HCT116 (cell line): ENCODE data around the gene FGF16. TPM values are rescaled to one million over a fixed set of nuclear protein-coding genes. Genes with fewer than 3 reads are reported as not detected.

Experiments
- ATAC-seq: fragments of 200-7000 bp; cut with Tn5 transposase; 2 replicates; pipeline ENCODE4 v1.9.1; 2020; ENCODE audit warnings: mild to moderate bottlenecking, moderate library complexity
- BruUV-seq: library from RNA; stranded (reverse); fragments of 400-500 nt; replicated peaks from 2 replicates; lab custom pipeline; 2021; lab: Mats Ljungman, UMichigan
- CTCF ChIA-PET: fragments of 300-600 bp; sonication (Branson Sonifier 250); formaldehyde crosslinking; loops from one replicate; lab custom pipeline; 2021; ENCODE audit warnings: antibody characterized with exemption; lab: Charles Lee
- POLR2A ChIA-PET: fragments of 300-600, 350-600 bp; sonication (Branson Sonifier 250); formaldehyde crosslinking; loops from one replicate; lab custom pipeline; 2021; ENCODE audit warnings: antibody characterized with exemption; lab: Charles Lee
- RAD21 ChIA-PET, 2 experiments: fragments of 300-600 bp; sonication (Branson Sonifier 250); formaldehyde crosslinking; loops; one replicate each; lab custom pipeline; 2023; ENCODE audit warnings: low total read pairs in 2 of 2; ENCODE audit not compliant: uncharacterized antibody in 2 of 2, unreplicated experiment in 2 of 2, low non-redundant PET in 1 of 2; lab: Charles Lee
- DNase-seq: peaks from one replicate; pipeline ENCODE4 v3.0.0-alpha.2; 2010; ENCODE audit warnings: low read depth, low spot score
- H2AFZ ChIP-seq: fragments of 200-600 bp; shearing (Covaris generic), sonication (generic); 2 replicates; pipeline ENCODE4 v1.6.1; 2017; ENCODE audit warnings: low read depth, mixed run types, mixed read lengths, antibody characterized with exemption, low read length; ENCODE audit not compliant: poor library complexity, severe bottlenecking
- H3K27ac ChIP-seq: 2 replicates; pipeline ENCODE4 v1.5.1; 2012; ENCODE audit warnings: low read depth, low read length
- H3K27me3 ChIP-seq: fragments of 200-600 bp; sonication (generic); 2 replicates; pipeline ENCODE4 v1.6.1; 2016; ENCODE audit warnings: mixed run types, low read length, mixed read lengths; ENCODE audit not compliant: insufficient read depth
- H3K36me3 ChIP-seq, 2 experiments: fragments of 200-500 bp in 1 of 2; fragments of 200-600 bp in 1 of 2; sonication (Bioruptor generic) in 1 of 2; sonication (generic) in 1 of 2; 2 replicates each; pipeline versions ENCODE4 v1.5.1 to v1.6.1; 2014 to 2016; ENCODE audit warnings: low read length in 2 of 2, inconsistent platforms in 1 of 2, mixed read lengths in 1 of 2, mixed run types in 1 of 2; ENCODE audit not compliant: insufficient read depth in 2 of 2, control insufficient read depth in 1 of 2
- H3K4me1 ChIP-seq, 2 experiments: fragments of 200-600 bp in 1 of 2; sonication (generic) in 1 of 2; 2 replicates each; pipeline versions ENCODE4 v1.5.1 to v1.6.1; 2012 to 2017; ENCODE audit warnings: low read length in 2 of 2, inconsistent platforms in 1 of 2, mild to moderate bottlenecking in 1 of 2, mixed read lengths in 1 of 2, mixed run types in 1 of 2, moderate library complexity in 1 of 2; ENCODE audit not compliant: insufficient read depth in 2 of 2, control insufficient read depth in 1 of 2
- H3K4me2 ChIP-seq: fragments of 200-600 bp; sonication (generic); 2 replicates; pipeline ENCODE4 v1.6.1; 2017; ENCODE audit warnings: mixed run types, low read length, mixed read lengths
- H3K4me3 ChIP-seq, 2 experiments: fragments of 200-600 bp in 1 of 2; sonication (generic) in 1 of 2; replicated peaks in 1 of 2; 2 replicates each; pipeline ENCODE4 v1.5.1; 2011 to 2016; ENCODE audit warnings: low read length in 2 of 2, control low read depth in 1 of 2, low read depth in 1 of 2, mild to moderate bottlenecking in 1 of 2, mixed read lengths in 1 of 2, mixed run types in 1 of 2
- H3K79me2 ChIP-seq: fragments of 200-600 bp; sonication (generic); 2 replicates; pipeline ENCODE4 v1.6.1; 2017; ENCODE audit warnings: mild to moderate bottlenecking, mixed run types, low read length, moderate library complexity, mixed read lengths; ENCODE audit not compliant: insufficient read depth
- H3K9ac ChIP-seq: fragments of 200-600 bp; sonication (generic); 2 replicates; pipeline ENCODE4 v1.6.1; 2016; ENCODE audit warnings: low read length, mixed read lengths
- H3K9me2 ChIP-seq: fragments of 200-600 bp; sonication (generic), shearing (Covaris generic); 2 replicates; pipeline ENCODE4 v1.6.1; 2017; ENCODE audit warnings: mixed run types, mild to moderate bottlenecking, moderate library complexity; ENCODE audit not compliant: insufficient read depth
- H3K9me3 ChIP-seq, 2 experiments: fragments of 200-500 bp in 1 of 2; fragments of 200-600 bp in 1 of 2; sonication (Bioruptor generic) in 1 of 2; sonication (generic) in 1 of 2; 2 replicates each; pipeline ENCODE4 v1.6.1; 2014 to 2017; ENCODE audit warnings: low read length in 2 of 2, mixed read lengths in 2 of 2, inconsistent platforms in 1 of 2, low read depth in 1 of 2, mild to moderate bottlenecking in 1 of 2, mixed run types in 1 of 2, moderate library complexity in 1 of 2; ENCODE audit not compliant: control insufficient read depth in 1 of 2, insufficient read depth in 1 of 2
- H4K20me1 ChIP-seq: fragments of 200-600 bp; sonication (generic), shearing (Covaris generic); 2 replicates; pipeline ENCODE4 v1.6.1; 2017; ENCODE audit warnings: mixed run types, mild to moderate bottlenecking, moderate library complexity; ENCODE audit not compliant: insufficient read depth
- CEBPB ChIP-seq: IDR thresholded peaks from 2 replicates; pipeline ENCODE4 v1.6.1; 2012; ENCODE audit warnings: low read depth
- ELF1 ChIP-seq: IDR thresholded peaks from 2 replicates; pipeline ENCODE4 v1.6.1; 2012; ENCODE audit warnings: low read depth, borderline replicate concordance
- JUND ChIP-seq: IDR thresholded peaks from 2 replicates; pipeline ENCODE4 v1.6.1; 2012
- POLR2A ChIP-seq: IDR thresholded peaks from 2 replicates; pipeline ENCODE4 v1.7.0; 2011; ENCODE audit warnings: borderline replicate concordance; ENCODE audit not compliant: insufficient read depth, insufficient read length; ENCODE audit errors: extremely low read depth
- POLR2AphosphoS5 ChIP-seq: IDR thresholded peaks from 2 replicates; pipeline ENCODE4 v1.6.1; 2011; ENCODE audit warnings: mild to moderate bottlenecking, low read depth, low read length, moderate library complexity
- RAD21 ChIP-seq: IDR thresholded peaks from 2 replicates; pipeline ENCODE4 v1.6.1; 2012; ENCODE audit warnings: low read depth, mild to moderate bottlenecking
- SIN3A ChIP-seq: IDR thresholded peaks from 2 replicates; pipeline ENCODE4 v1.6.1; 2012; ENCODE audit warnings: low read depth
- SRF ChIP-seq: IDR thresholded peaks from 2 replicates; pipeline ENCODE4 v1.6.1; 2012; ENCODE audit warnings: low read depth
- ZNF274 ChIP-seq: fragments of 200-500 bp; sonication (Bioruptor generic); IDR thresholded peaks from 2 replicates; pipeline ENCODE4 v1.6.1; 2014; ENCODE audit warnings: mild to moderate bottlenecking, low read depth, low read length, inconsistent platforms
- intact Hi-C: fragments of 100-400 bp; cut with micrococcal nuclease; formaldehyde crosslinking; loops from 2 replicates; pipeline ENCODE4 v1.10.0; 2022
- total RNA-seq: library from RNA; stranded (reverse); gene quantifications from one replicate; pipeline ENCODE4 v1.2.1, GENCODE V29; 2021; ENCODE audit not compliant: unreplicated experiment
- TF ChIP-seq, protein P1 (sequence below): IDR thresholded peaks from 2 replicates; pipeline ENCODE4 v1.6.1; 2012
- TF ChIP-seq, protein P2 (sequence below), 3 experiments: fragments of 200-600 bp in 1 of 3; sonication (generic) in 1 of 3; IDR thresholded peaks in 2 of 3; conservative IDR thresholded peaks in 1 of 3; 2 replicates each; pipeline ENCODE4 v1.5.1; 2012 to 2017; ENCODE audit warnings: low read depth in 2 of 3, low read length in 2 of 3, antibody characterized with exemption in 1 of 3, borderline replicate concordance in 1 of 3, control low read depth in 1 of 3, mild to moderate bottlenecking in 1 of 3, mixed read lengths in 1 of 3, mixed run types in 1 of 3, moderate library complexity in 1 of 3; ENCODE audit not compliant: insufficient read depth in 1 of 3
- TF ChIP-seq, protein P3 (sequence below): IDR thresholded peaks from 2 replicates; pipeline ENCODE4 v1.6.1; 2012; ENCODE audit warnings: low read depth

Gene FGF16
- total RNA-seq, 1 experiment from 2014 or later, result not detected

DNA sequence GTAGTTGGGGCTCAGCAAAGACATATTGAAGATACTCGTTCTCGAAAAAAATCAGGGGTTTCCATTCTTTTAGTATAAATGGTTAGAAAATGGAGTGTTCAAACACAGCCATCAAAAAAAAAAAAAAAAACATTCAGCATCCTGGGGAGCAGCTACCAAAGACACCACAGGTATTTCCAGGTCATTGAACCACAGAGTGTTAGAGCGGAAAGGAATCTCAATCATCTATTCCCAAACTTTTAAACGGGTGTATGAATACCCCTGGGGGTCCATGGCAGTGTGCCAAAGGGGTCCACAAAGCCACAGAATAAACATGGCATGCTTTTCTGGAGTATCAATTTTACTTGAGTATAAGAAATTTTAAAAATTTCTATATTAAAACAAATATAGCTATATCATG, 6.9 kb upstream of the FGF16 start:
- Histone ChIP-seq H4K20me1 (no peaks in the 10 kb centered on the region), H3K27me3 (no peaks in the 10 kb centered on the region), H3K4me2 (no peak overlapping the region), H3K27ac (no peak overlapping the region), H3K9me2 (no peaks in the 10 kb centered on the region), H3K4me3 (no peak overlapping the region), H3K4me1 (peaks cover 3 to 10% of the 10 kb centered on the region in 2 experiments; a peak in 2 of 4 replicates), H2AFZ (no peak overlapping the region), H3K36me3 (no peaks in the 10 kb centered on the region), H3K9ac (no peak overlapping the region), H3K79me2 (no peaks in the 10 kb centered on the region), H3K9me3 (no peaks in the 10 kb centered on the region)
- no TSS peak for BruUV-seq
- ChIA-PET POLR2A (no interaction called here), RAD21 (no interaction called here), CTCF (no interaction called here)
- ATAC-seq, result no peak
- no peak for TF ChIP-seq POLR2A
- DNase-seq, result no peak
- intact Hi-C loops, result no loop called here

DNA sequence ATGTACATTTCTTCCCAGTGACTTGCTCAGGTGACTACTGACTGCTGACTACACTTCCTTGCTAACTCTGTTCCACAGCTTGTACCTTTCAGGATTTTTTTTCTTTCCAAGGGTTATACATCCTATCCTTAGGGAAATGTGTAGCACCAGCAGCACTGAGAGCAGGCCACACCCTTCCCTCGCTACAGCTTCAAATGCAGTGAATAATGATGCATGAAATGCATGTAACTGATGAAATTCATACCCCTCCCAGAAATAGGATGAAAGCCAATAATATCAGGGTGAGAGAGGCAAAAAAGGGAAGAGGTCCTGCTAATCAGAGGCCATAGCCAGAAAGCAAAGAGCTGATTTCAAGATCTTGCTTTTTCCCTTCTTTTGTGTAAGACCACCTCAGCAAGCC, 6.2 kb upstream of the FGF16 start:
- CTCF ChIA-PET, result no interaction called here
- RAD21 ChIA-PET, result no interaction called here
- Histone ChIP-seq H2AFZ (no peak overlapping the region), H4K20me1 (no peaks in the 10 kb centered on the region), H3K4me2 (no peak overlapping the region), H3K9ac (no peak overlapping the region), H3K36me3 (no peaks in the 10 kb centered on the region), H3K79me2 (no peaks in the 10 kb centered on the region), H3K9me3 (no peaks in the 10 kb centered on the region), H3K9me2 (no peaks in the 10 kb centered on the region), H3K4me3 (no peak overlapping the region), H3K27me3 (no peaks in the 10 kb centered on the region), H3K27ac (no peak overlapping the region), H3K4me1 (peaks cover 3 to 10% of the 10 kb centered on the region in 2 experiments; a peak in 2 of 4 replicates)
- DNase-seq (no peak), ATAC-seq (no peak)
- intact Hi-C loops, result no loop called here
- BruUV-seq, result no TSS peak
- POLR2A ChIA-PET, result no interaction called here
- TF ChIP-seq SRF (no peak), CEBPB (no peak), POLR2AphosphoS5 (no peak), JUND (no peak), SIN3A (no peak), POLR2A (no peak), ELF1 (no peak), RAD21 (no peak), ZNF274 (no peak)
- TF ChIP-seq, protein P1, sequence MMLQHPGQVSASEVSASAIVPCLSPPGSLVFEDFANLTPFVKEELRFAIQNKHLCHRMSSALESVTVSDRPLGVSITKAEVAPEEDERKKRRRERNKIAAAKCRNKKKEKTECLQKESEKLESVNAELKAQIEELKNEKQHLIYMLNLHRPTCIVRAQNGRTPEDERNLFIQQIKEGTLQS, result no peak
- TF ChIP-seq, protein P2, sequence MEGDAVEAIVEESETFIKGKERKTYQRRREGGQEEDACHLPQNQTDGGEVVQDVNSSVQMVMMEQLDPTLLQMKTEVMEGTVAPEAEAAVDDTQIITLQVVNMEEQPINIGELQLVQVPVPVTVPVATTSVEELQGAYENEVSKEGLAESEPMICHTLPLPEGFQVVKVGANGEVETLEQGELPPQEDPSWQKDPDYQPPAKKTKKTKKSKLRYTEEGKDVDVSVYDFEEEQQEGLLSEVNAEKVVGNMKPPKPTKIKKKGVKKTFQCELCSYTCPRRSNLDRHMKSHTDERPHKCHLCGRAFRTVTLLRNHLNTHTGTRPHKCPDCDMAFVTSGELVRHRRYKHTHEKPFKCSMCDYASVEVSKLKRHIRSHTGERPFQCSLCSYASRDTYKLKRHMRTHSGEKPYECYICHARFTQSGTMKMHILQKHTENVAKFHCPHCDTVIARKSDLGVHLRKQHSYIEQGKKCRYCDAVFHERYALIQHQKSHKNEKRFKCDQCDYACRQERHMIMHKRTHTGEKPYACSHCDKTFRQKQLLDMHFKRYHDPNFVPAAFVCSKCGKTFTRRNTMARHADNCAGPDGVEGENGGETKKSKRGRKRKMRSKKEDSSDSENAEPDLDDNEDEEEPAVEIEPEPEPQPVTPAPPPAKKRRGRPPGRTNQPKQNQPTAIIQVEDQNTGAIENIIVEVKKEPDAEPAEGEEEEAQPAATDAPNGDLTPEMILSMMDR (IDR thresholded peaks at IDR 0.05 in 2 of 3, conservative IDR thresholded peaks at IDR 0.05 in 1 of 3; ENCODE audit: borderline replicate concordance in 1 of 3, insufficient read depth in 1 of 3, low read depth in 2 of 3, low read length in 2 of 3), result no peak
- TF ChIP-seq, protein P3, sequence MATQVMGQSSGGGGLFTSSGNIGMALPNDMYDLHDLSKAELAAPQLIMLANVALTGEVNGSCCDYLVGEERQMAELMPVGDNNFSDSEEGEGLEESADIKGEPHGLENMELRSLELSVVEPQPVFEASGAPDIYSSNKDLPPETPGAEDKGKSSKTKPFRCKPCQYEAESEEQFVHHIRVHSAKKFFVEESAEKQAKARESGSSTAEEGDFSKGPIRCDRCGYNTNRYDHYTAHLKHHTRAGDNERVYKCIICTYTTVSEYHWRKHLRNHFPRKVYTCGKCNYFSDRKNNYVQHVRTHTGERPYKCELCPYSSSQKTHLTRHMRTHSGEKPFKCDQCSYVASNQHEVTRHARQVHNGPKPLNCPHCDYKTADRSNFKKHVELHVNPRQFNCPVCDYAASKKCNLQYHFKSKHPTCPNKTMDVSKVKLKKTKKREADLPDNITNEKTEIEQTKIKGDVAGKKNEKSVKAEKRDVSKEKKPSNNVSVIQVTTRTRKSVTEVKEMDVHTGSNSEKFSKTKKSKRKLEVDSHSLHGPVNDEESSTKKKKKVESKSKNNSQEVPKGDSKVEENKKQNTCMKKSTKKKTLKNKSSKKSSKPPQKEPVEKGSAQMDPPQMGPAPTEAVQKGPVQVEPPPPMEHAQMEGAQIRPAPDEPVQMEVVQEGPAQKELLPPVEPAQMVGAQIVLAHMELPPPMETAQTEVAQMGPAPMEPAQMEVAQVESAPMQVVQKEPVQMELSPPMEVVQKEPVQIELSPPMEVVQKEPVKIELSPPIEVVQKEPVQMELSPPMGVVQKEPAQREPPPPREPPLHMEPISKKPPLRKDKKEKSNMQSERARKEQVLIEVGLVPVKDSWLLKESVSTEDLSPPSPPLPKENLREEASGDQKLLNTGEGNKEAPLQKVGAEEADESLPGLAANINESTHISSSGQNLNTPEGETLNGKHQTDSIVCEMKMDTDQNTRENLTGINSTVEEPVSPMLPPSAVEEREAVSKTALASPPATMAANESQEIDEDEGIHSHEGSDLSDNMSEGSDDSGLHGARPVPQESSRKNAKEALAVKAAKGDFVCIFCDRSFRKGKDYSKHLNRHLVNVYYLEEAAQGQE, result no peak
